ENCODE results near the gene SPRY4.
"Not testable (repeated sequence)": the region's sequence is repeated elsewhere in the genome, so short reads cannot be mapped to it uniquely, and the experiment has no call there.

The SPRY4 gene

GRCh38 chr5:142324871-142325724 lies at the start of gene SPRY4:
Gene SPRY4 (minus strand): TSS chr5:142325021. CDS start chr5:142315108, 9,913 bp downstream.
- FAIRE-seq (peak; percentile 94), DNase-seq (ENCODE audit: insufficient read length, low spot score) (peak; percentile 70)

DNA sequence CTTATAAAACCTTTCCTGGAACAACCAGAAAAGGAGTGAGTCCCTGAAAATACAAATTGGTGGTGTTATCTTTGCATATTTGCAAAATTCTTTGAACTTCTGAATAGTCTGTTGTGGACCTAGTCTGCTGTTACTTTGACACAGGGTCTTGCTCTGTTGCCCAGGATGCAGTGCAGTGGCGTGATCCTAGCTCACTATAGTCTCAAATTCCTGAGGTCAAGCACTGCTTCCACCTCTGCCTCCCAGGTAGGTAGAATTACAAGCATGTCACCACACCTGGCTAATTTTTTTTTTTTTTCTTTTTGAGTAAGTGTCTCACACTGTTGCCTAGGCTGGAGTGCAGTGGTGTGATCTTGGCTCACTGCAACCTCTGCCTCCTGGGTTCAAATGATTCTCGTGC lies 43.7 kb upstream of the SPRY4 start:
- no peak for FAIRE-seq
- no peak for DNase-seq (ENCODE audit: insufficient read length, low spot score)

GRCh38 chr5:142366007-142366406 lies 41.2 kb upstream of the SPRY4 start:
- no peak for DNase-seq (ENCODE audit: insufficient read length, low spot score)
- FAIRE-seq, result peak; percentile 47

GRCh38 chr5:142364251-142365145 lies 39.7 kb upstream of the SPRY4 start:
- DNase-seq (ENCODE audit: insufficient read length, low spot score) (no peak), FAIRE-seq (peak; percentile 26)

DNA sequence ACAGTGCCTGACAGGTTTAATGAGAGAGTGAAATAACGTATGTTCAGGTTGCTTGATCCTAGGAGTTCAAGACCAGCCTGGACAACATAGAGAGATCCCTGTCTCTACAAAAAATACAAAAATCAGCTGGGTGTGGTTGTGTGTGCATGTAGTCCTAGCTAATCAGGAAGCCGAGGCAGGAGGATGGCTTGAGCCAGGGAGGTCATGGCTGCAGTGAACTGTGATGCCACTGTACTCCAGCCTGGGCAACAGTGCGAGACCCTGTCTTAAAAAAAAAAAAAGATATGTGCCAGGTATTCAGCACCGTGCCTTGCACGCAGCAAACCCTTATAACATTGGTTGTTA lies 38.8 kb upstream of the SPRY4 start:
- DNase-seq (ENCODE audit: insufficient read length, low spot score) (no peak), FAIRE-seq (no peak)

DNA sequence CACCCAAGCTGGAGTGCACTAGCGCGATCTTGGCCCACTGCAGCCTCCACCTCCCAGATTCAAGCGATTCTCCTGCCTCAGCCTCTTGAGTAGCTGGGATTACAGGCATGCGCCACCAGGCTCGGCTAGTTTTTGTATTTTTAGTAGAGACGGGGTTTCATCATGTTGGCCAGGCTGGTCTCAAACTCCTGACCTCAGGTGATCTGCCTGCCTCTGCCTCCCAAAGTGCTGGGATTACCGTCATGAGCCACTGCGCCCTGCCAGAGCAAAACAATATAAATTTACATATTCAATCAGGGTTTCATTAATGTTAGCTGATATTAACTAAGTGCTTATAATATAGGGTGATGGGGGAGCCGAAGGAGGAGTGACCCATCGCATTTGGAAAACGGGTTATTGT lies 37.4 kb upstream of the SPRY4 start:
- not testable (repeated sequence) for FAIRE-seq

GRCh38 chr5:142360607-142361120 lies 35.8 kb upstream of the SPRY4 start:
- no peak for DNase-seq (ENCODE audit: insufficient read length, low spot score)
- FAIRE-seq, result no peak

More for the DNA sequence above, 37.4 kb upstream of the SPRY4 start:
- DNase-seq (ENCODE audit: insufficient read length, low spot score), result not testable (repeated sequence)

DNA sequence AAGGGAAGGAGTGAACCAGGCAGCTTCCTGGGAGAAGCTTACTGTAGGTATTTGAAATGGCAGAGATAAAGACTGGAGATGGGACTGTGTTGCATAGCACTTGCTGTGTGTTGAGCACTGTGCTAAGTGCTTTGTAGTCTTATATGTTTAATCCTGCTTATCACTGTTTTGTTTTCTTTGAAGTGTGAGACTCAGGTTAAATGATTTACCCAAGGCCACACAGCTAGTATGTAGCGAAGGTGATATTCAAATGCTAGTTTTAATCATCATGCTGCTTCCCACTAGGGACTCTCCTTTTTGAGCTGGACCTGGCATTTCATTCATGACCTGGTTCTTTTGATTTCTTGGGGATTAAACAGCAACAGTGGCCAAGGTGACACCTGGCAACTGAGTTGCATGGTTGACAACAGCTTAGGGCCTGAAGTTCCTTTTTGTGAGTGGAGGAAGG lies 35.3 kb upstream of the SPRY4 start:
- no peak for DNase-seq (ENCODE audit: insufficient read length, low spot score)
- no peak for FAIRE-seq

- DNase-seq (ENCODE audit: insufficient read length, low spot score) (no peak), FAIRE-seq (no peak)
Observed at GRCh38 chr5:142358648-142359047, 33.8 kb upstream of the SPRY4 start.

DNA sequence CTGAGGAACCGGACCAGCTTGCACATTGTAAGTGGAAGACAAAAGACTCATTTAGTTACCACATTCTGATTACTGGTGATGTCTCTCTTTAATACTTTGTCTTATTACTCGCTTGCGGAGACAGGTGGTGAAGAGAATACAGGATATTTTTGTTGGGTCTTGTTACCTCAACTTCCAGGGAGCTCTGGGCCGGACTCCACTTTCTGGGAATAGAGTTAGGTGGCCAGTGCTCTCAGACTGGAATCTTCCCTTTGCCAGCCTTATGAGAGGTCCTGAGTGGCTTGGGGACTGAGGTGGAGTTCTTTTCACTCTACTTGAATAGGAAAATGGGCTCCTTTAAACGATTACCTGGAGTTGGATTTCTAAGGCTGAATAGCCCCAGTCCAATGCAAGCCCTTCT lies 33.3 kb upstream of the SPRY4 start:
- no peak for DNase-seq (ENCODE audit: insufficient read length, low spot score)
- no peak for FAIRE-seq

DNA sequence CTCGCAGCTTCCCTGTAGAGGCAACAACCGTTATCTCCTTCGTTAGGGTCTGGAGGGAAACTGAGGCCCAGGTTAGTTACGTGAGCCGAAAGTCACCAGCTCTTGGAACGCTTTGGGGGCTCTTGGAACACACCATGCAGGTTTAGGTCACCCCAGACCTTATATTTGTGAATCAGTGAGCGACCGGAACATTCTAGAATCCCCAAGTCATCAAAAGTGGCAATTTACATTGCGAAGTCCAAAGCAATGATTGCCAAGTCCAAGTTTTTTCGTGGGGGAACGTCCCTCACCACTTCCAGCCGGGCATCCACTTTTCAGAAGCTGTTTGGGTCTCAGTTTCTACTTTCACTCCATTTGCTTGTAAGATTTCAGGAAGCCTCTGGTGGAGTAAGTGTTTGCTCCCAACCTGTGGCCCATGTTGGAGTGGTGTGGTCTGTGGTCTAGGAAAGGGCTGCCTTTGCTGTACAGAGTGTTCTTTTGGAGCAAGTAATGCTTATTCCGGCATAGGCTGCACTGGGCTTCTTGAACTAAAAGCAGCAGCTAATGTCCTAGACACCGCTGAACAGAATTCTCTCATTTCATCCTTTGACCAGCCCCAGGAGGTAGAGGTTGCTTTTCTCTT lies 32.8 kb upstream of the SPRY4 start:
- DNase-seq (ENCODE audit: insufficient read length, low spot score), result no peak

DNA sequence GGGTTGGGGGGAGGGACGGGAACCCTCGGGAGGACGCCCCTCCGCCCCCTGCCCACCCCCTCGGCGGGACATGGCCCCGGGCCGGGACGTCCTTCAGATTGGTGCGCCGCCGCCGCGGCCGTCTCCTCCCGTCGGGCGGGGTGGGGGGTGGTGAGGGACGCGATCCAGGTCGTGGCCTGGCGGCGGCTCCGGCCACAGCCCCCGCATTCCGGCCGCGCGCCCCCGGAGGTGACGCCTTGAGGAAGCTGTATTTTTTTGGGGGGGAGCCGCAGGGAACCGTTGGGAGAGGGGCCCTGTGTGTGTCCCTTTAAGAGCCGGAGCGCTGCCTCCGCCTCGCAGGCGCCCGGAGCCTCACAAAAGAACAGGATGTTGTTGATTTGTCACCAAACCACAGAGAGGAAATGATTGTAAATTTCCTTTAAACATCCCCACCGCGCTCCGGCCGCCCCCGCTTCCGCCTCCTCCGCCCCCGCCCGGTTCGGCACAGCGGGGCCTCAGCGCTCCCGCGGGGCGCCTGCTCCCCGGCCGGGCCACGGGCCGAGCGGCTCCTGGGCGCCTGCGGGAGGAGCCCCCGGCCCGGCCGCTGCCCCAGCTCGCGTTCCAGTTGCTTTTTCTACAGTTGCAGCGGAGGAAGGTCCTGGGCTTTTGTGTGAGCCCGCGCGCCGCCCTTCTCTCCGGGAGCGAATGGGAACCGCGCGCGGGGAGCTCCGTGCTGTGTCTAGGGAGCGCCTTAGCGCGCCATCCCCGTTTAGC lies 32.1 kb upstream of the SPRY4 start:
- DNase-seq (ENCODE audit: insufficient read length, low spot score) (peak; percentile 92), FAIRE-seq (peak; percentile 91)

More for the DNA sequence above, 32.8 kb upstream of the SPRY4 start:
- peak; percentile 14 for FAIRE-seq

GRCh38 chr5:142356349-142356715 lies 31.5 kb upstream of the SPRY4 start:
- no peak for DNase-seq (ENCODE audit: insufficient read length, low spot score)
- FAIRE-seq, result peak; percentile 40

- FAIRE-seq (no peak), DNase-seq (ENCODE audit: insufficient read length, low spot score) (no peak)
Observed at GRCh38 chr5:142353071-142353472, 28.3 kb upstream of the SPRY4 start.

GRCh38 chr5:142350021-142350420 lies 25.2 kb upstream of the SPRY4 start:
- no peak for FAIRE-seq
- DNase-seq (ENCODE audit: insufficient read length, low spot score), result no peak

DNA sequence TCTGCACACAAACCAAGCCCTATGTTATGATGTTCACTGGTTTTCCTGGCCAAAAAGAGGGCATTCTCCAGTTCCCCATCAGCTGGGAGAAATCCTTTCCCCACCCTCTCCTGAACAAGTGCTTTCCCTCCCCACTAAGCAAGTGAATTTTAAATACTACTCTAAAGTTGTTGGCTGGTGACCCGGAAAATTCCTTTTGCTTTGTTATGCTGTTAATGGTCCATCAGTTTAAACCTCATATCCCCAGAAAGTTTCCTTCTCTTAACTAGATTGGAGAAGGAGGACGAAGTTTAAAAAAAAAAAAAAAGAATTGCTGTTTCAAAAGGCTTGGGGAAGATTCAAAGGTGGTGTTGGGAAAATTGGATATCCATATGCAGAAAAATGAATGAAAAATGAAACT lies 21.9 kb upstream of the SPRY4 start:
- DNase-seq (ENCODE audit: insufficient read length, low spot score) (no peak), FAIRE-seq (no peak)

GRCh38 chr5:142344915-142345314 lies 20.1 kb upstream of the SPRY4 start:
- not testable (repeated sequence) for FAIRE-seq

GRCh38 chr5:142343531-142343930 lies 18.7 kb upstream of the SPRY4 start:
- FAIRE-seq (no peak), DNase-seq (ENCODE audit: insufficient read length, low spot score) (no peak)

More at GRCh38 chr5:142344915-142345314, 20.1 kb upstream of the SPRY4 start:
- not testable (repeated sequence) for DNase-seq (ENCODE audit: insufficient read length, low spot score)

GRCh38 chr5:142342128-142342981 lies 17.5 kb upstream of the SPRY4 start:
- FAIRE-seq (no peak), DNase-seq (ENCODE audit: insufficient read length, low spot score) (no peak)

Data from GM19239 (cell line).